PC-9 (cell line): ENCODE measurements around the gene EDNRB.

Experiments used
- EZH2 ChIP-seq: fragments of 200-600 bp; sonication (generic); IDR thresholded peaks from 2 replicates; pipeline ENCODE4 v1.8.0; 2017; ENCODE audit warnings: antibody characterized with exemption, low read depth
- TF ChIP-seq, protein P1 (sequence below): fragments of 200-600 bp; sonication (generic); conservative IDR thresholded peaks from 2 replicates; pipeline ENCODE4 v1.6.1; 2017; ENCODE audit warnings: mixed run types, antibody characterized with exemption, mild to moderate bottlenecking, moderate library complexity

DNA sequence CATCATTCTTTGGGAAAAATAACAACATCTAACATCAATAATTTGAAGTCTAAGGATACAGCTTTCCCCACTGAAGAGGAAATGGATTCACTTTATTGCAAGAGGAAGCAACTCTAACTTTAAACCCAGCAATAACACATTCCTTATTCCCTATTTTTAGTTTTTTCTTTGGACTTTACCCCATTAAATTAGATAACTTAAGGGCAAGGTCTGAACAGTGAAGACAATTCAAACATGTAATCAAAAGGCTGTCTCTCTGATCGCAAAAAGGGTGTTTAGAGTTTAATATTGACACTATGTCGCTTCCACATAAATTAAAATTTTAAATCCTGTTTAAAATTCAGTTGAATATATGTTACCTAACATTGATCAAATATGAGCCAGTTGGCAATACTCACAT is 10.1 kb downstream of the EDNRB start:
- no peak for TF ChIP-seq EZH2
- TF ChIP-seq, protein P1, sequence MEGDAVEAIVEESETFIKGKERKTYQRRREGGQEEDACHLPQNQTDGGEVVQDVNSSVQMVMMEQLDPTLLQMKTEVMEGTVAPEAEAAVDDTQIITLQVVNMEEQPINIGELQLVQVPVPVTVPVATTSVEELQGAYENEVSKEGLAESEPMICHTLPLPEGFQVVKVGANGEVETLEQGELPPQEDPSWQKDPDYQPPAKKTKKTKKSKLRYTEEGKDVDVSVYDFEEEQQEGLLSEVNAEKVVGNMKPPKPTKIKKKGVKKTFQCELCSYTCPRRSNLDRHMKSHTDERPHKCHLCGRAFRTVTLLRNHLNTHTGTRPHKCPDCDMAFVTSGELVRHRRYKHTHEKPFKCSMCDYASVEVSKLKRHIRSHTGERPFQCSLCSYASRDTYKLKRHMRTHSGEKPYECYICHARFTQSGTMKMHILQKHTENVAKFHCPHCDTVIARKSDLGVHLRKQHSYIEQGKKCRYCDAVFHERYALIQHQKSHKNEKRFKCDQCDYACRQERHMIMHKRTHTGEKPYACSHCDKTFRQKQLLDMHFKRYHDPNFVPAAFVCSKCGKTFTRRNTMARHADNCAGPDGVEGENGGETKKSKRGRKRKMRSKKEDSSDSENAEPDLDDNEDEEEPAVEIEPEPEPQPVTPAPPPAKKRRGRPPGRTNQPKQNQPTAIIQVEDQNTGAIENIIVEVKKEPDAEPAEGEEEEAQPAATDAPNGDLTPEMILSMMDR = no peak
